Activated T-helper 9 cell treated with anti-CD3 and anti-CD28 coated beads, Interleukin-2, amount 50 U/mL, for 16 hours (primary cell): ENCODE data around the gene ZNRD2.

ENCODE experiments used
- DNase-seq: peaks from one replicate; pipeline ENCODE4 v3.0.0-alpha.2; 2020; ENCODE audit warnings: low read depth

Gene ZNRD2

DNA sequence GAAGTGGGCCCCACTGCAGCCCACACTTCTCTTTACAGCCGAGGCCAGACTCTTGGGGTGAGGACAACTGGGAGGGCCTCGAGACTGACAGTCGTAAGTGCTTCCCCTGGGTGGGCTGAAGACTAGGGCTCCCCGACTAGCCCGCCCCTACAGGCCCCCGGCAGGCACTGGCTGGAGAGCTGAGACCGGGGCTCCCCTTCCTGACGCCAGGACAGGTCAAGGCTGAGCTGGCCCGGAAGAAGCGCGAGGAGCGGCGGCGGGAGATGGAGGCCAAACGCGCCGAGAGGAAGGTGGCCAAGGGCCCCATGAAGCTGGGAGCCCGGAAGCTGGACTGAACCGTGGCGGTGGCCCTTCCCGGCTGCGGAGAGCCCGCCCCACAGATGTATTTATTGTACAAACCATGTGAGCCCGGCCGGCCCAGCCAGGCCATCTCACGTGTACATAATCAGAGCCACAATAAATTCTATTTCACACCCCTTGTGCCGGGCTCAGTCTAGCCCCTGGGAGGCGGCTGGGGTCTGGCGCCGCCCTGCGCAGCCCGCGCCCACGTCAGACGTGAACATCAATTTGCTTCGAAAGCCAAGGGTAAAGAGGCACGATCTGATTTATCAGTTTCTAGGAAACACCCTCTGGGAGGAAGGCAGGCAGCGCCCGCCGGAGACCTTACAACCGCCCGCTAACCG, 31.9 kb upstream of the ZNRD2 start:
- no peak for DNase-seq

GRCh38 chr11:65538915-65539743, 31.1 kb upstream of the ZNRD2 start:
- no peak for DNase-seq

GRCh38 chr11:65539744-65540289, 30.5 kb upstream of the ZNRD2 start:
- DNase-seq: peak; percentile 31

- DNase-seq: peak; percentile 76
These were observed 29.8 kb upstream of the ZNRD2 start for GRCh38 chr11:65540290-65541092.

GRCh38 chr11:65541093-65541982, 28.9 kb upstream of the ZNRD2 start:
- no peak for DNase-seq

DNA sequence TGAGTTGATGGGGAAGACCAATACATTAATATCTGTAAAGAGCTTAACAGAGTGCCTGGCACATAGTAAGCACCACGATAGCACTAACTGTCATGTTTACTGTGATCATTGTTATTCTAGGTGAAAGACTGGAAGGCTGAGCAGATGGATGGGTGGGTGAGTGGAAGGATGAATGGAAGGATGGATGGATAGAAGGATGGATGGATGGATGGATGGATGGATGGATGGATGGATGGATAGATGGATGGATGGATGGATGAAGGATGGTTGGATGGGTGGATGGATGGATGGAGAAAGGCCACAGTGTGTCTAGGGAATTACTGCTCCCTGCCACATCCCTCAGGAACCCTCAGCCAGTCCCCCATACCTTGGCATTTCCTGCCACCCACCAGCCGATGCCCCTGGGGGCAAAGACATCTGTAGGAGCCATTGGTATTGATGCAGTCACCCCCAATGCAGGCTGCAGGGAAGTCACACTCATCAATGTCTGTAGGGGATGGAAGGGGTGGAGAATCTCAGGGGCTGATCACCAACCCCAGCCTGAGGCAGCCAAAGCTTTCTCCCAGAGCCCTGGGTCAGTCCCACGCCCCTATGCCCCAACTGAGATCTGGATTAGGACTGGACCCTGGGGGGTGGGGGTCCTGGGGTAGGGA, 27.4 kb upstream of the ZNRD2 start:
- DNase-seq: no peak

DNA sequence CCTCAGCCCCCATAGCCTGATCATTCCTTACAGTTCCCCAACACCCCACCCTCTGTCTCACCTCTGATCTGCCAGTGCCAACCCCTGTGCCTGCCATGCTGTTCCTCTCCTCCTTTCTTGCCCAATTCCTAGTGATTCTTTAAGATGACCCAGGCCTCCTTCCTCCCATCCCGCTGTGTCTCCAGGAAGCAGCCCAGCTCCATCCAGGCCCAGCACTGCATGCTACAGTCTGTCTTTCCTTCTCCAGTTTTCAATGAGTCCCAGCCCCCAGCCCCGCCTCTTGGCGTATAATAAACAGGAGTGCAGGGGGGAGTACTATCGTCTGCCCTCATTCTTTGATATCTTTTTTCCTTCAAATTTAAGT, 24.4 kb upstream of the ZNRD2 start:
- no peak for DNase-seq

DNA sequence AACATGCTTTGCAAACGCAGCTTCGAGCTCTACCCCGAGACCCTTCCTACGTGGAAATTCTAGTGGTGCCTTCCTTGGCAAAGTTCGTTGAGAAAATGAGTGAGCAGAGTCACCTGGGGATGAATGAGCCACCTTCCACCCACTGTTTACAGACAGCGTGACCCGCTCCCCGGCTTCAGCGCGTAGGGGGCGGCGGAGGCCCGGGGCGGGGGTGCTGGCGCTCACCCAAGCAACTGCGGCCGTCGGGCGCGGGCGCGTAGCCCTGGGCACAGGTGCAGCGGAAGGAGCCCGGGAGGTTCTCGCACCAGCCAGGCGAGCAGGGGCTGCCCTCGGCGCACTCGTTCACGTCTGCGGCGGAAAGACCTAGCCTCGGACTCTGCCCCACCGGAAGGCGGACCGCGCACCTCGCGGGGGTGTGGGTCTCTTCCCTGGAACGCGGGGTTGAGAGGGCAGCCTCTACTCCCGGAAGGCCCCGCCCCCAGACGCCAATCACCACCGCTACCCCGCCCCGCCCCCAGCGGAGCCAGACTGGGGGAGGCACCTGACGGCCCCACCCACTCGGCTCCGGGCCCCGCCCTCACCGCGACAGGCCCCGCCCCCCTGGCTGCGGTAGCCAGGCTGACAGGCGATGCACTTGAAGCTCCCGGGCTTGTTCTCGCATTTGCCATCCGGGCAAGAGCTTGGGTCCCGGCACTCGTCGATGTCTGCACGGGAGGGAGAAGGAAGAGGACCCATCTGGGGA, 23.9 kb upstream of the ZNRD2 start:
- DNase-seq: peak; percentile 97

- DNase-seq: no peak
These were observed 22.7 kb upstream of the ZNRD2 start for GRCh38 chr11:65547446-65548125.

DNA sequence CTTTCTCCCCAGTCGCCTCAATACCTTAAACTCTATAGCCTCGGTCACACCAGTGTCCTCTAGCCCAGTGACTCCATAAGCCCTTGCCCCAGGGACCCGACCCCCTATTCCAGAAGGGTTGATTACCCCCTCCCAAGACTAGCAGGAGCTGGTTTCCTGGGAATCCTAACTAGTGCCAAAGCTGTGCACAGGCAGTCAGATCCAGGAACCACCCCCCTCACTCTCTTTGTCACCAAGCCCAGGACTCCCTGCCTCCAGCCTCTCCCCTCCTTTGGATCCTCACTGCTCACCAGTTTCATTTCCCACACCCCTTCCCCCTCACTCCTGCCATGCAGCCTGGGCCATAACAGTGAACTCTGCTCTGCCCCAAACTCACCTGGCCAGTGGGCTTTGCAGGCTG, 21.9 kb upstream of the ZNRD2 start:
- DNase-seq: no peak

GRCh38 chr11:65549096-65549495, 21.2 kb upstream of the ZNRD2 start:
- no peak for DNase-seq

DNA sequence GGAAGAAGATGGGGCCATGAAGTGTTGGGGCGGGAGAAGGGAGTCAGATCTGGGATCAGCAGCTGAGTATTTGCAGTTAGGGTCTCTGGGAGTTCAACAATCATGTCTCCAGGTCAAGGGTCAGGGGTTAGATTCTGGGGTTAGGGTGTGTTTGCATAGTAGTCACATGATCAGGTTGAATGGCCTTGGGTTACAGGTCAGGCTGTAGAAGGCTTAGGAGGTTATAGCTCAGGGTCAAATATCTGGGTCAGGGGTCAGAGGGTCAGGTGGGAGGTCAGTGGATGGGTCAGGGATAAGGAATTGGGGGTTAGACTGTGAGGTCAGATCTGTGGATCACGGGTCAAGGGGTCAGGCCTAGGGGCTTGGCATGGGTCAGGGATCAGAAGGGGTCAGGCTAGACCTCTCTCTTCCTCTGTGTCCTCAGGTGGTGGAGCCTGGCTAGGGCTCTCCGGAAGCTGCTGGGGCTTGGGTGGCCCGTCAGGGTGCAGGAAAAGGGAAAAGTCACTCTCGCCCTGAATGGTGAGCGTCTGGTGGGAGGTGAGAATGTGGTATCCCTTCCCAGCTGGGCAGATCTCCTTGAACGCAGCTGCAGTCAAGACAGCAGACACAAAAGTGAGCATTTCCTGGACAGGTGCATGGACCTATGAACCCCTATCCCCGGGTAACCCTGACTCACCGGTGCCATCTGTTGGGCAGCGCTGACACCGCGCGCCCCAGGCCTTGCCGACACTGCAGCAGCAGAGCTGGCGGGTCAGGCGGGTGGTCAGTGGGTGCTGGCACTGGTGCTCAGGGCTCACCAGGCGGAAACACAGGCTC, 18.5 kb upstream of the ZNRD2 start:
- peak; percentile 56 for DNase-seq

- DNase-seq: no peak
These were observed 17.8 kb upstream of the ZNRD2 start for GRCh38 chr11:65552388-65552951.

GRCh38 chr11:65553301-65554001, 16.8 kb upstream of the ZNRD2 start:
- DNase-seq: peak; percentile 44

- no peak for DNase-seq
These were observed 16.0 kb upstream of the ZNRD2 start for GRCh38 chr11:65554057-65554818.

DNA sequence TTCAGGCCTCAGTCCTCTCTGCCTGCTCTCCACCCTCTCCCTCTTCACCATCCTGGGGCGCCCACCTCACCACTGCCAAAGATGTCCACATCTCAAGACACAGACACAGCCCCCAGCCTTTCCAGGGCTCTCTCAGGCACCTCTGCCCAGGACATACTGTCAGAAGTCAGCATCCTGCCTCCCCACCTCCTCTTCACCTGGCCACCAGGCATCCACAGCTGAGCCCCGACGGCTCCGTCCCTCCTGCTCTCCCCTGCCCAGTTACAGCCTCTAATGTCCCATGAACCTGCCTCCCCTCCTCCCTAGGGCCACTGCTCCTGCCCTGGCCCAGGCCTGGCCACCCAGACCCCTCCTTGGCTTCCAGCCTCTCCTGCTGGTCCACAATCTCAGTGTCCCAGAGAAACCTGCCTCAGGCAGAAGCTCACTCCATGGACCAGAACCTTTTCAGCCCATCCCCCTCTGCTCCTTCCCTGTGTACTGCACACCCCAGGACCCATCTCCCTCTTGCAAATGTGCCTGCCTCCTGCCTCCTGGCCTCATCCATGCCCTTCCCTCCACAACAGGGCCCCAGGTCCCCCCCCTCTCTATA, 15.3 kb upstream of the ZNRD2 start:
- DNase-seq: no peak
